ENCODE data around the gene TESK2. TPM values are rescaled to one million over a fixed set of nuclear protein-coding genes. Genes with fewer than 3 reads are reported as not detected.

The TESK2 gene
- total RNA-seq, 2 experiments from 2014 or later, result 4.9 to 6.6 TPM

GRCh38 chr1:45340816-45341466 lies 150.0 kb downstream of the TESK2 start:
- peak; percentile 74 for DNase-seq (ENCODE audit: low spot score)
- H3K9me2 ChIP-seq (ENCODE audit: insufficient read depth, low read length), result no peaks in the 10 kb centered on the region
- intact Hi-C loops (cut with micrococcal nuclease; ENCODE audit: unreplicated experiment), result loop anchor here (1.0 to 5.0 kb wide), 4 partner anchors 37 to 345 kb away; partner anchors contain the start of genes GPBP1L1, NASP and TESK2
- H3K79me2 ChIP-seq (ENCODE audit: insufficient read depth, low read depth, low read length), result peaks cover 34% of the 10 kb centered on the region
- H3K4me3 ChIP-seq (ENCODE audit: low read depth, low read length, poor library complexity, severe bottlenecking), result peak overlapping the region; percentile 81
- ChIA-PET POLR2A (interaction anchor here (0.6 to 3.5 kb wide), 26 partner anchors 8 to 619 kb away, joined by 3 to 45 read pairs (median 4); partner anchors contain the start of genes AKR1A1, CCDC163, GPBP1L1 and HPDL), CTCF (ENCODE audit: unreplicated experiment) (interaction anchor here (0.6 to 1.6 kb wide), 5 partner anchors 53 to 228 kb away, joined by 3 to 8 read pairs (median 3); partner anchors contain the start of genes CCDC163, MMACHC and TESK2)
- H2AFZ ChIP-seq (ENCODE audit: low read length), result peak overlapping the region; percentile 40; the same call in 1 of the 2 replicates
- BruUV-seq (replicated peaks), result no TSS peak
- peak overlapping the region; percentile 85 for H3K27ac ChIP-seq (ENCODE audit: low read depth, low read length, poor library complexity, severe bottlenecking)
- TF ChIP-seq, protein P1, sequence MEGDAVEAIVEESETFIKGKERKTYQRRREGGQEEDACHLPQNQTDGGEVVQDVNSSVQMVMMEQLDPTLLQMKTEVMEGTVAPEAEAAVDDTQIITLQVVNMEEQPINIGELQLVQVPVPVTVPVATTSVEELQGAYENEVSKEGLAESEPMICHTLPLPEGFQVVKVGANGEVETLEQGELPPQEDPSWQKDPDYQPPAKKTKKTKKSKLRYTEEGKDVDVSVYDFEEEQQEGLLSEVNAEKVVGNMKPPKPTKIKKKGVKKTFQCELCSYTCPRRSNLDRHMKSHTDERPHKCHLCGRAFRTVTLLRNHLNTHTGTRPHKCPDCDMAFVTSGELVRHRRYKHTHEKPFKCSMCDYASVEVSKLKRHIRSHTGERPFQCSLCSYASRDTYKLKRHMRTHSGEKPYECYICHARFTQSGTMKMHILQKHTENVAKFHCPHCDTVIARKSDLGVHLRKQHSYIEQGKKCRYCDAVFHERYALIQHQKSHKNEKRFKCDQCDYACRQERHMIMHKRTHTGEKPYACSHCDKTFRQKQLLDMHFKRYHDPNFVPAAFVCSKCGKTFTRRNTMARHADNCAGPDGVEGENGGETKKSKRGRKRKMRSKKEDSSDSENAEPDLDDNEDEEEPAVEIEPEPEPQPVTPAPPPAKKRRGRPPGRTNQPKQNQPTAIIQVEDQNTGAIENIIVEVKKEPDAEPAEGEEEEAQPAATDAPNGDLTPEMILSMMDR (conservative IDR thresholded peaks at IDR 0.05; ENCODE audit: low read length), result 0 out of 2 replicates have a peak, but pooled peaks have one; percentile 39
- no peak for TF ChIP-seq EZH2phosphoT487 (IDR thresholded peaks at IDR 0.05; ENCODE audit: borderline replicate concordance, low read depth, low read length)
- no peaks in the 10 kb centered on the region for H4K20me1 ChIP-seq (ENCODE audit: insufficient read depth, low read length)
- H3K36me3 ChIP-seq (ENCODE audit: insufficient read depth, low read length), result peaks cover 62% of the 10 kb centered on the region
- H3K9me3 ChIP-seq (ENCODE audit: low read length), result no peaks in the 10 kb centered on the region; the same call in 1 of the 2 replicates
- peak overlapping the region; percentile 95 for H3K4me2 ChIP-seq (ENCODE audit: low read length)
- H3K4me1 ChIP-seq (ENCODE audit: insufficient read depth, low read length, poor library complexity, severe bottlenecking), result peaks cover 28% of the 10 kb centered on the region

DNA sequence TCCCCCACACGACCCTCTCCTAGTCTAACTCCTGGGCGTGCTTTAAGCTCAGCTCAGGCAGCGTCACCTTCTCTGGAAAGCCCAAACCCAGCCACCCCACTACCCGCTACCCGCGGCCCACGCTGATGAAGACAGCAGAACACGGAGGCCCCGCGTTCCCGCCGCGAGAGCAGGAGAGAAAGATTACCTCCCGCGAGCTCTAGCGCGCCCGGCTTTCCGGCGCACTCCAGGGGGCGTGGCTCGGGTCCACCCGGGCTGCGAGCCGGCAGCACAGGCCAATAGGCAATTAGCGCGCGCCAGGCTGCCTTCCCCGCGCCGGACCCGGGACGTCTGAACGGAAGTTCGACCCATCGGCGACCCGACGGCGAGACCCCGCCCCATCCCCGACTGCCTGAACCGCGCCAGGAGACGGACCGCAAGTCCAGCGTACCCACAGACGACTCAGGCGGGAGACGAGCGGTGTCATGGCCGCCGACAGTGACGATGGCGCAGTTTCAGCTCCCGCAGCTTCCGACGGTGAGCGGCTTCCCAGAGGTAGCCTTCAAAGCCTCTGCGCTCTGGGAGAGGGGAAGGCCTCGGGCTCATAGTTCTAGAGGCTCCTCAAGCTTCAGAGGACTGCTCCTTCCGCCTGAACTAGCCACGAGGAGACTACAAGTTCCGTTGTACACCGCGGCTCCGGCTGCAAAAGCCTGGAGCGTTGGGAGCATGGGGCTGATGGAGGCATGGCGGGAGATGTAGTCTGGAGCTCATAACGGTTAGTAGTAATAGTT lies 151.0 kb downstream of the TESK2 start, which contains the start of the genes MUTYH and TOE1:
Gene MUTYH (minus strand): TSS at position 652 of the 770 bp plus-strand sequence. CDS start 5,935 bp downstream, outside the sequence.
Gene TOE1 (plus strand): TSS at position 382 of the 770 bp plus-strand sequence. CDS start 83 bp downstream, at position 465.
- no peaks in the 10 kb centered on the region for H3K9me2 ChIP-seq (ENCODE audit: insufficient read depth, low read length)
- no peaks in the 10 kb centered on the region; the same call in 1 of the 2 replicates for H3K9me3 ChIP-seq (ENCODE audit: low read length)
- peak within 1 kb of the TSS; percentile 40 for H2AFZ ChIP-seq (ENCODE audit: low read length)
- H3K4me1 ChIP-seq (ENCODE audit: insufficient read depth, low read length, poor library complexity, severe bottlenecking), result peaks cover 28% of the 10 kb centered on the region
- peak within 1 kb of the TSS; percentile 95 for H3K4me2 ChIP-seq (ENCODE audit: low read length)
- no peak for TF ChIP-seq EZH2phosphoT487 (IDR thresholded peaks at IDR 0.05; ENCODE audit: borderline replicate concordance, low read depth, low read length)
- TF ChIP-seq, protein P1 (conservative IDR thresholded peaks at IDR 0.05; ENCODE audit: low read length), result no peak
- H3K27ac ChIP-seq (ENCODE audit: low read depth, low read length, poor library complexity, severe bottlenecking), result peak within 1 kb of the TSS; percentile 85
- CTCF ChIA-PET (ENCODE audit: unreplicated experiment), result interaction anchor here (0.5 to 1.6 kb wide), 9 partner anchors 35 to 998 kb away, joined by 3 to 8 read pairs (median 6); partner anchors contain the start of genes CCDC163 and MMACHC
- H3K4me3 ChIP-seq (ENCODE audit: low read depth, low read length, poor library complexity, severe bottlenecking), result peak within 1 kb of the TSS; percentile 81
- DNase-seq (ENCODE audit: low spot score), result peak; percentile 95
- H3K36me3 ChIP-seq (ENCODE audit: insufficient read depth, low read length), result peaks cover 52% of the 10 kb centered on the region
- BruUV-seq (replicated peaks), result no TSS peak
- intact Hi-C loops (cut with micrococcal nuclease; ENCODE audit: unreplicated experiment), result loop anchor here (1.0 to 5.0 kb wide), 5 partner anchors 12 to 346 kb away; partner anchors contain the start of genes GPBP1L1, NASP and TESK2
- no peaks in the 10 kb centered on the region for H4K20me1 ChIP-seq (ENCODE audit: insufficient read depth, low read length)
- POLR2A ChIA-PET, result interaction anchor here (0.5 to 3.5 kb wide), 33 partner anchors 9 to 618 kb away, joined by 3 to 45 read pairs (median 4); partner anchors contain the start of genes AKR1A1, CCDC163, HPDL and MMACHC
- peaks cover 34% of the 10 kb centered on the region for H3K79me2 ChIP-seq (ENCODE audit: insufficient read depth, low read depth, low read length)

Measured in OCI-LY7 (cell line).